ENCODE measurements around the gene RAB3GAP1. TPM values are rescaled to one million over a fixed set of nuclear protein-coding genes. Genes with fewer than 3 reads are reported as not detected.
A peak's percentile ranks its signal among the peaks of the same experiment; 100 is the strongest.

RAB3GAP1 gene
- total RNA-seq, 1 experiment from 2014 or later: 32.0 TPM

DNA sequence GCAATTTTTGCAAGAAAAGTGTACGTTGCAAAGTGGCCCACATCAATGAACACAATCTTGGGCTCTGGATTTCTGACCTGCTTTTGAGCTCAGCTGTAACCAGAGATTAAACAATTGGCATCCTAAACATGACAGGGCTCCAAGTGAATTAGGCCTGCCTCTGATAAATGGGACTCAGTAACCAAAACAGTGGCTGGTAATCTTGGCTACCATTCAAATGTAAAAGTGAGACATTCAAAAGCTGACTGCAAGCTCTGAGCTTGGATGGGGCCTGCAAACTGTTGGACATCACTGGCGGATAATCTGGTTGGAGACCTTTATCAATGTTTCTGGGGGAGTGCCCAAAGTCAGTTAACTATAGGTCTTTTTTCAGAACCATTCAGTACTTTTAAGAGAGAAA lies 160.7 kb downstream of the RAB3GAP1 start:
- H3K4me1 Mint-ChIP-seq: peaks cover 18 to 21% of the 10 kb centered on the region in 2 experiments
- Histone ChIP-seq H3K4me1 (ENCODE audit: insufficient read depth, low read length) (no peaks in the 10 kb centered on the region; the same call in 1 of the 2 replicates), H3K9me3 (ENCODE audit: control insufficient read depth, low read depth, low read length) (no peaks in the 10 kb centered on the region), H3K79me2 (ENCODE audit: insufficient read depth, low read length) (no peaks in the 10 kb centered on the region), H3K9ac (ENCODE audit: extremely low read depth, insufficient read length, low read length) (no peak overlapping the region), H3K79me1 (ENCODE audit: insufficient read depth, low read depth, low read length, poor library complexity, severe bottlenecking) (no peaks in the 10 kb centered on the region), H3K23ac (ENCODE audit: insufficient read length, low read depth, low read length) (no peak overlapping the region), H2BK20ac (ENCODE audit: low read depth, low read length, poor library complexity, severe bottlenecking) (no peak overlapping the region), H3K56ac (ENCODE audit: insufficient read length, low read depth, low read length) (no peak overlapping the region), H2AFZ (ENCODE audit: low read length) (no peak overlapping the region), H4K5ac (ENCODE audit: insufficient read length, low read depth, low read length) (no peak overlapping the region), H2BK15ac (ENCODE audit: low read depth, low read length) (no peak overlapping the region), H4K20me1 (ENCODE audit: control insufficient read depth, insufficient read depth, insufficient read length) (no peaks in the 10 kb centered on the region), H3K4me2 (ENCODE audit: insufficient read depth, insufficient read length, low read length) (no peak overlapping the region), H3K27ac (ENCODE audit: insufficient read length, low read depth, low read length) (no peak overlapping the region), H3K18ac (ENCODE audit: insufficient read length, low read depth, low read length) (no peak overlapping the region), H3T11ph (ENCODE audit: low read length) (no peak overlapping the region), H3K14ac (ENCODE audit: insufficient read depth, low read length) (peak overlapping the region; percentile 64; the same call in 1 of the 2 replicates), H4K91ac (ENCODE audit: insufficient read length, low read depth, low read length) (no peak overlapping the region), H2BK12ac (ENCODE audit: insufficient read length, low read depth, low read length) (no peak overlapping the region), H3K27me3 (ENCODE audit: insufficient read depth, low read length) (no peaks in the 10 kb centered on the region), H3K23me2 (ENCODE audit: insufficient read length, low read depth, low read length, poor library complexity, severe bottlenecking) (no peaks in the 10 kb centered on the region), H2AK5ac (ENCODE audit: insufficient read length, low read length) (no peak overlapping the region), H3K4ac (ENCODE audit: low read depth, low read length) (no peak overlapping the region; the same call in 1 of the 2 replicates), H2BK5ac (ENCODE audit: insufficient read length, low read length) (no peak overlapping the region), H2BK120ac (ENCODE audit: low read depth, low read length, poor library complexity, severe bottlenecking) (no peak overlapping the region), H4K8ac (replicated peaks; ENCODE audit: insufficient read length, low read depth, low read length) (no peak overlapping the region)
- TF ChIP-seq, protein P1, sequence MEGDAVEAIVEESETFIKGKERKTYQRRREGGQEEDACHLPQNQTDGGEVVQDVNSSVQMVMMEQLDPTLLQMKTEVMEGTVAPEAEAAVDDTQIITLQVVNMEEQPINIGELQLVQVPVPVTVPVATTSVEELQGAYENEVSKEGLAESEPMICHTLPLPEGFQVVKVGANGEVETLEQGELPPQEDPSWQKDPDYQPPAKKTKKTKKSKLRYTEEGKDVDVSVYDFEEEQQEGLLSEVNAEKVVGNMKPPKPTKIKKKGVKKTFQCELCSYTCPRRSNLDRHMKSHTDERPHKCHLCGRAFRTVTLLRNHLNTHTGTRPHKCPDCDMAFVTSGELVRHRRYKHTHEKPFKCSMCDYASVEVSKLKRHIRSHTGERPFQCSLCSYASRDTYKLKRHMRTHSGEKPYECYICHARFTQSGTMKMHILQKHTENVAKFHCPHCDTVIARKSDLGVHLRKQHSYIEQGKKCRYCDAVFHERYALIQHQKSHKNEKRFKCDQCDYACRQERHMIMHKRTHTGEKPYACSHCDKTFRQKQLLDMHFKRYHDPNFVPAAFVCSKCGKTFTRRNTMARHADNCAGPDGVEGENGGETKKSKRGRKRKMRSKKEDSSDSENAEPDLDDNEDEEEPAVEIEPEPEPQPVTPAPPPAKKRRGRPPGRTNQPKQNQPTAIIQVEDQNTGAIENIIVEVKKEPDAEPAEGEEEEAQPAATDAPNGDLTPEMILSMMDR (conservative IDR thresholded peaks at IDR 0.05): no peak
- peak; percentile 30 for DNase-seq
- no peak overlapping the region for H3K4me3 Mint-ChIP-seq
- peak overlapping the region; percentile 46 to 83 (median 57); a peak in 3 of 7 replicates for H3K27ac Mint-ChIP-seq
- H3K9me3 Mint-ChIP-seq: no peaks in the 10 kb centered on the region
- no peaks in the 10 kb centered on the region for H3K27me3 Mint-ChIP-seq (ENCODE audit: low read depth)
- peaks cover 2 to 8% (median 7%) of the 10 kb centered on the region in 3 experiments; a peak in 4 of 7 replicates for H3K36me3 Mint-ChIP-seq (ENCODE audit: insufficient read depth in 1 of 3, low read depth in 3 of 3)
- no CpG with 5 or more reads among the region's 2 CpGs for WGBS (ENCODE audit: extremely low coverage, insufficient read length, low lambda C conversion rate)

Data from H9 (cell line).